Right renal pelvis (tissue), 4 donors: ENCODE data around the gene RGS3. TPM values are rescaled to one million over a fixed set of nuclear protein-coding genes. Genes with fewer than 3 reads are reported as not detected.

ENCODE experiments used
- DNase-seq, 4 donors: peaks; one replicate each; pipeline ENCODE4 v3.0.0-alpha.2; 2013; ENCODE audit warnings: low read depth in 4 of 4, low spot score in 3 of 4, missing footprints in 1 of 4
- polyA plus RNA-seq, 4 donors: library from polyadenylated mRNA; unstranded; fragments of 120-200 nt; gene quantifications; one replicate each; pipeline ENCODE4 v1.2.1, GENCODE V29; 2013; ENCODE audit not compliant: insufficient read length in 4 of 4

RGS3 gene
- polyA plus RNA-seq, 4 donors: 43.4 to 49.3 (median 45.9) TPM

DNA sequence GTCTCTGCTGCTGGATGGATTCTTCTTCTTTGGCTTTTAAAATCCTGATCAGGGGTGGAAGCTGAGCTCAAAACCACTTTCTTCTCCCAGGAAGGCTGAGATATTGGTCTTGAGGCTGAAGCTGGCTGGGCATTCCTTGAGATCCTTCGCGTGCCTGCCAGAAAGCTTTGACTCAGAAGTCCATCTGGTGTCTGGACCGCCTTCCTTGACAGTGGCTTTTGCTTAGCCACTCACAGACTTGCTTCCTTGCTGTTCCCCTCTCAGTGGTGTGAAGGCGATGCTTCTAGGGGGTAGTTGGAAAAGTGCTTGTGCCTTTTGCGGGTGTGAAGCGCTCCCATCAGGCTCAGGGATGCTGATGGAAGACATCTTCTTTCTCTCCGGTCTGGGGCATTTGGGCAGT, 45.9 kb downstream of the RGS3 start:
- DNase-seq: no peak

DNA sequence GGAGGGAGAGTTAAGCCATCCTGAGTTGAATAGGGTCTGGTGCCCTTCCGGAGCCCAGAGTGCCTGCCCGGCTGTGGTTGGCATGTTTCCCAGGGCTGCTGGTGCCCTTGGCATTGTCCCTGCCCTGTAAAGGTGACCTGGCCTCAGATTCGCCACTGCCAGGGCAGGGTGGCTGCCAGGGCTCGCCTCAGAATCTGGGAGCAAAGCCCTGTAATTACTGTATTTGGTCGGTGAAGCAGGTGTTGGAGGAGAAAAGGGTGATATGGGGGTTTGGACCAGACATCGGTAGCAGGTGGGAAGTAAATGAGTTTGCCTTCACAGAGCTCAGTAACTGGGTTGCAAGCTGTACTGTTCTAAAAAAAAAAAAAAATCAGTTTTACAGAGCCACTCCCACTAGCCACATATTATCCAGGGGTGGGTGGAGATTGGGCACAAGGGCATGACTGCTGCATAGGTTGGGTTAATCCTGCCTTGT, 47.6 kb downstream of the RGS3 start:
- DNase-seq: no peak

DNA sequence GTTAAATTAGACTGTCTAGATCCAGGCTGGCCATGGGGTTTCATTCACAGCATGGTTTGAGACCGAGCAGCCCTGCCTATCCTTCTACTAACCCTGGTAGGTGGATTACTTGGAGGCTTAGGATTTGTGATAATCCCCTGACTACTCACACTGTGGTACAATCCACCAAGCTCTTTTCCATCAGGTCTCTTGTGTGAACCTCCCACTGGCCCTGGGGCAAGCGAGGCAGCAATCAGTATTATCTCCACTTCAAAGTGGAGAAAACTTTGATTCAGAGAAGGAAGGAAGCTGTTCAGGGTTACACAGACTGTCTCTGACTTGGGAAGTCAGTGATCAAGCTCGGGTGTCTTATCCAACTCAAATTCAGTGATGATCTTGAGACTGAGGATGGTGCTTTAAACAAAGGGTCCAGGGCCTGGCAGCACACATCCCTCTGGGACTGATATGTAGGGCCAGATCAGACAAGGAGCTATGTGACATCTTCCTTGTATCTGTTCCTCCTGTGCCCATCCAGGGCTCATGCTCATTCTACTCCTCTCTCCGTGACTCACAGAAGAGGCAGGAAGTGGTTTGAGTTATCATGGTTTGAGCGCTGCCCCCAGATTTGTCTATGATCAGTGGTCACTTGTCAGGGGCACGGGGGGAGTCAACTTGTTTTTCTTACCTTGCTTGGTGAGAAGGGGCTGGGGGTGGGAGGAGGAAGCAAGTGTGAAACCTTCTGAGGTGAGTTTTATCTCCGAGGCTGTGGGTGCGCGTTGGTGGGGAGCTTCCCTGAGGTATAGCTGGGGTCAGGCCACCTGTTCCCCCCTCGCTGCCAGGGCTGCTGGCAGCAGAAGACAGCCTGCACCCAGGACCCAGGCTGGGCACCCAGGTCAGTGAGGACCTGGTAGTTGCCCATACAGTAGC, 48.6 kb downstream of the RGS3 start:
- no peak for DNase-seq

DNA sequence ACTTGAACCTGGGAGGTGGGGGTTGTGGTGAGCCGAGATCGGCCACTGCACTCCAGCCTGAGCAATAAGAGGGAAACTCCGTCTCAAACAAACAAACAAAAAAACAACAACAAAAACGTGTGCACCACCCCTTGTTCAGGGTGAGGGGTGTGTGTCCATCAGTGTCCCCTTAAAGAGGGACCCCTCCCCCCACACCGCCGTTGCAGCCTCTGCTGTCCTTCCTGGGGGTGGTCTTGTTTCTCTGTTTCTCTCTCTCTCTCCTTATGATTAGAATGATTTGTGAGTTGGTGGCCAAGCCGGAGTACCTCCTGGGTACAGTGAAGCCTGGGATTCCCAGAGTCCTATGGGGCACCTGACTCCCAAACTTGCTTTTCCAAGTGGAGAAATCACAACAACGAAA, 49.6 kb downstream of the RGS3 start:
- no peak for DNase-seq

DNA sequence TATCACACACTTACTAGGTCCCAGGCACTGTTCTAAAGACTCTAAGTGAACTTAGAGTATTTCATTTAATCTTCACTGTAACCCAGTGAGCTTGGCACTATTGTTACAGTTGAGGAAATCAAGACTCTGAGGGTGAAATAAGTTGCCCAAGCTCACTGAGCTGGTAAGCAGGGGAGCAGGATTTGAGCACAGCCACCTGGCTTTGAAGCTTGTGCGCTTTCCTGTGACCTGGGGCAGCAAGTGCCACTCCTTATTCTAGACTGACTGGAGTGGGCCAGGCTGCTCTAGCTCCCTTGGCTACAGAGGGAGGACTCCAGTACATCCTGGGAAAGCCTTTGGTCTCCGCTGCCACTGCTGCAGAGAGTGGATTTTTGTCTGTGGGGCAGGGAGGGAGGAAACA, 50.0 kb downstream of the RGS3 start:
- DNase-seq: no peak

DNA sequence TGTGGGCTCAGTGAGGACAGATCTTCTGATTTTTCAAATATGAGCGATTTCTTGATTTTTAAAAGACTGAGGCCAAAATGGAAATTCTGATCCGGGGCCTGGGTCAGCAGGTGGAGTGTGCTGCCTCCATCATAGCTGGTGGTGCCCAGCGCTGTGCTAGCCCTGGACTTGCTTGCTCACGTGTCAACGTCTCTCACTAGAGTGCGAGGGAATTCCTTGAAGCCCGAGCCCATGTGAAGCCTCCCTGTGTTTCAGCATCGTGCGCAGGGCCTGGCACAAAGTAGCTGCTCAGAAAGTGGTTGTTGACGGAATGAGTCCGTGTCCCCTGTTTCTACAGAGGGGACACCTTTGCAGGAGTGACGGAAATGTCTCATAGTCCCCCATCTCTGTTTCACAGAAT, 50.5 kb downstream of the RGS3 start:
- no peak for DNase-seq

DNA sequence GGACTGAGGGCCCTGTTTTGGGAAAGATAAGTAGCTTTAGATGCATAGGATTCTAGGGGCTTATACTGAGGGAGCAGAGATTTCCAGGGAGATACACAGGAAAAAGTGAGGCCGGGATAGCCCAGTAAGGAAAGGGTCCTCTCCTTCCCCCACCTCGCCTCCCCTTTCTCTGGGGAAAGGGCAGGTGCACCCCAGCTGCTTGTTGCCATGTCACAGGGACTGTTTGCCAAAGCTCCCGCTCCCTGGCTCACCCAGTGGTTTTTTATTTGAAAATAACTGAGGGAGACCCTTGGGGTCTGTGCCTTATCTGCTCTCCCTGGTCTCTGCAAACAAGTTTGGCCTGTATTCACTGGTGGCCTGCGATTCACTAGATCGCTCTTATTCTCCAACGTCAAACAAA, 51.2 kb downstream of the RGS3 start:
- DNase-seq: no peak

DNA sequence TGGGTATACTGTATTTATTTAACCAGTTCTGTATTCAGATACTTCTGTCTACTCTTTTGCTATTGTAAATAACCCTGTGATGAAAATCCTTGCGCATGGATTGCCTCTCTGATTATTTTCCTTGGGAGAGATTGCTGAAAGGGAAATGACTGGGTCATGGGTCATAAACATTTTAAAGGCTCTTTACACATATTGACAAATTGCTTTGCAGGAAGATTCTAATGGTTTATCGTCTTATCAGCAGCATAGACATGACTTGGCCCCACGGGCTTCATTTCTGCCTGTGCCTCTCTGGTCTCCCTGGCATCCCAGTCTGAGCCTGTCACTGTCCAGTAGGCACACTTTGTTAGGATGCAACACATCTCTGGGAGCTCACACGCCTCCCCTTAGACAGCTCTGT, 52.3 kb downstream of the RGS3 start:
- DNase-seq: no peak

DNA sequence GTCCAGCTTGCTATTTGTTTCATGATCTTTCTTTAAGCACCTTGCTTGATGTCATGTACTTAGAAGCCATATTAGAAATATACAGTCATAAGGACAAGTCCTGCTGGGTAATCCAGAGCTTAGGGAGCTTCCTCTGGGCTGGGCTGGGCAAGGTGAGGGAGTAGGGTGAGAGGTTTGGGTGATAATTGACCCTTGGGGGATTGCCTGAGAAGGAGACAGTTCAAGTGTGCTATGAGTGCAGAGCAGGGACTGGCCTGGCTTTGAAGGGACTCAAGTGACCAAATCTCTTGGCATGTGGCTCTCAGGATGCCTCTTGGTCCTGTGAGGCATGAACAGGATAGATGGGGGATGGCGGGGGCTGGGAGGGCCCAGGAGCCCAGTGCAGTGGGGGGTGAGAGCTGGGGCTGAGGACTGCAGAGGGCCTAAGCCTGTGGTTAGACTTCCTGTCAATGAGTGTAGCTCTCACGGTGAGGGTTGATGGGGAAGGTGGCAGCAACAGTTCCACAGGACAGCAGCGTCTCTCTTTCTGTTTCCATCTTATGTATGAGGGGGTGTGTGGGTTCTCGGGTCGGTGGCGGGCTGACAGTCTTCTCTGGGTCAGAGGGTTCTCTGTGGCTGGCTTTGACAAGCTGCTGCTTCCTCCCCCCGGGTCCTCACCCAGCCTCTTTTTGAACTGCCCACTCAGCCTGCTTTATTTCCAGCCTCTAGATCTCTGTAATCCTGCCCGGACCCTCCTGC, 53.5 kb downstream of the RGS3 start:
- no peak for DNase-seq

DNA sequence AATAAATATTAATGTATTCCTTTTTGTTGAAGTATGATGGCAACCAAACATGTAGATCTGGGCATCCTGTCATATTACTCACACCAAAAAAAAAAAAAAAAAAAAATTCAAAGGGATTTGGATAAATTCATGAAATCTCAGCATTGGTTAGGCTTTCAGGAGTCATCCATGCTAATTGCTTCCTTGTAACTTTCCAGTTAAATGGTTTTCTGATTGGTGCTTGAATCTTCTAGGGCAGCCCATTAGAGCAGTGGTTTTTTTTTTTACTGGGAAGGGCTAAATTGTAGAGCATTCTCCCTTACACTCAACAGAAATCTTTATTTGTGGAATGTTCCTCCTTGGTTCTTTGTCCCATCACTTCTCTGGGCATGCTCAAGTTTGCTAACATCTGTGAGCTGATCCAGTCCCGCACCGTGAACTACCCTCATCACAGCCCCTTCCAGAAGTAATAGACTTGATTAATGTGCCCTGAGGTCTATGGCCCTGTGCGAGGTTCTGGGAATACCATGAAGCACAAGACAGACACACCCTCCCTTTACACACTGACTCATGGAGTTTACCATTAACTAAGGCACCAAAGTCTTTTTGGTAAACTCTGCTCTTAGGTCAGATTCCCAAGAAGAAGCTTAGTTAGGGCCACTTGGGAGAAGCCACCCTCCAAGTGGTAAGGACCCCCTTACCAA, 56.0 kb downstream of the RGS3 start:
- DNase-seq: no peak

DNA sequence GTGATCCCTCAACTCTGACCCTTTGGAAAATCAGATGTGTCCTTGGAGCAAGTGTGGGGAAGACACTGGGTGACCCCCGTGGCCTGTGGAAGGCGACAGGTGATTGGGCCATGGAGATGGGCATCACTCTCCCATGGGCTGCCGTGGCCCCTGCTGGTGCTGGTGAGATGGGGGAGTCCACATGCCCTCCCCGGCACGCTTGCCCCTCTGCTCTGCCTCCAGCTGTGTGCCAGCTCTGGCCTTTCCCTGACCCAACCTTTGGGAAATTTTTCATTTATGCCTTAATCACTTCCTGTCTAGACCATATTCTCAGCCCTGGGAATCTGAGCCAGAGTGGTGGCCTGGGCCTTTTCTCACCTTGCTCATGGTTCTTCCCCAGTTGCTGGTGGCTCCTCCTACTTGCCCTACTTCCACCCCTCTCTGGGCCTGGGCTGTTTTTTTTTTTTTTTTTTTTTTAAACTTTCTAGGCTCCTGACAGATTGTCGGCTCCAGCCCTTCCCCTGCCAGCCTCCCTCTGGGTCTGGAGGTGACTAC, 56.6 kb downstream of the RGS3 start:
- no peak for DNase-seq

DNA sequence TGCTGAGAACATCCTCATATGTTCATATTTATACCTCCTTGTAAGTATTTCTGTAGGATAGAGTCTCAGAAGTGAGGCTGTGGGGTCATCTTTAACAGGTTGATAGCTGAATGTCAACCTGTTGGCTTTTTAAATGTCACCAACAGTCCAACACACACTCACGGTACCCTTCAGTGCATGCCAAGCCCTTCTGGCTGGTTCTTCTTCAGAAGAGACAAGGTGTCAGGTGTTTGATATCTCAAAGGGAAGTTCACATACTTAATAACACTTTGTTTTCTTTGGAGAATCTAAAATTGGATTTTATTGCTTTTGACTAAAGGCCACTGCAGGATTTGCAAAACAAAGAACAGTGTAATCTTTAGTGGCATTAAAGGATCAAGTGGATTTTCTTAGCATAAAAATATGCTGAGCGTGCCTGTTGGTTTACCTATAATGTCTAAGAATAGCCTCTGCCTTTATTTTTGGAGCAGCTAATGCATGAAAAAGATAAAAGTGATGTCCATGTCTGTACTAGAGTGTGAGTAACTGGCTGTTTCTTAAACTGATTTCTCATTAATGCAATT, 58.2 kb downstream of the RGS3 start:
- no peak for DNase-seq

DNA sequence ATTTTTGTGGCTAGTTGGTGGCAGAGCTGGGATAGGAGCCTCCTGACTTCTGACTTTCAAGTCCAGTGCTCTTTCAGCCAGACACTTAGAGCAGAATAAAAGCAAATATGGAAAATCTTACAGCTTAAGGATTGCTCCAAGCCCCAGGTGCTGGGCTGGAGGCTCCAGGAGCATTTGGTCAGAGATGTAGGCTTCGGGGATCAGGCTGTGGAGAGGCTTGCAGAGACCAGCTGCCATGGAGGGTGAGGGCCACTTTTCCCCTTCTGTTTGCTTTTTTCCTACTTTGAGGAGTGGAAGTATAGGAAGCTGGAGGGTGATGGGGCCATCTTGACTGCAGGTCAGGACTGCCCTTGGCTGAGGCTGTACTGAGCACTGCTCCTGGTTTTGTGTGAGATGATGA, 58.9 kb downstream of the RGS3 start:
- DNase-seq: no peak

DNA sequence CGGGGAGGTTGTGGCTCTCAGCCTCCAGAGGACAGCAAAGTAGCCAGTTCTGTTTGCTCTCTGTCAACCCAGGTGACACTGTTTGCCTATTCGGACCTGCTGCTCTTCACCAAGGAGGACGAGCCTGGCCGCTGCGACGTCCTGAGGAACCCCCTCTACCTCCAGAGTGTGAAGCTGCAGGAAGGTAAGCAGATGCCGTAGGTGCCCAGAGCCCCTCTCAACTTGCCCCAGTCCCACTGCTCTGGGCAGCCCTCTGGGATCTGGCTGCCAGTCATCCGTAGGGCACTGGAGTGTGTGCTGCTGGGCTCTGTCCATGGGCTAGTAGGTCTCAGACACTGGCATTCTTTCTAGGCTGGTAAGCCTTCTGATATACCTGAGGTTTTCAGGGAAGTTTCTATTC, 59.3 kb downstream of the RGS3 start:
- no peak for DNase-seq

DNA sequence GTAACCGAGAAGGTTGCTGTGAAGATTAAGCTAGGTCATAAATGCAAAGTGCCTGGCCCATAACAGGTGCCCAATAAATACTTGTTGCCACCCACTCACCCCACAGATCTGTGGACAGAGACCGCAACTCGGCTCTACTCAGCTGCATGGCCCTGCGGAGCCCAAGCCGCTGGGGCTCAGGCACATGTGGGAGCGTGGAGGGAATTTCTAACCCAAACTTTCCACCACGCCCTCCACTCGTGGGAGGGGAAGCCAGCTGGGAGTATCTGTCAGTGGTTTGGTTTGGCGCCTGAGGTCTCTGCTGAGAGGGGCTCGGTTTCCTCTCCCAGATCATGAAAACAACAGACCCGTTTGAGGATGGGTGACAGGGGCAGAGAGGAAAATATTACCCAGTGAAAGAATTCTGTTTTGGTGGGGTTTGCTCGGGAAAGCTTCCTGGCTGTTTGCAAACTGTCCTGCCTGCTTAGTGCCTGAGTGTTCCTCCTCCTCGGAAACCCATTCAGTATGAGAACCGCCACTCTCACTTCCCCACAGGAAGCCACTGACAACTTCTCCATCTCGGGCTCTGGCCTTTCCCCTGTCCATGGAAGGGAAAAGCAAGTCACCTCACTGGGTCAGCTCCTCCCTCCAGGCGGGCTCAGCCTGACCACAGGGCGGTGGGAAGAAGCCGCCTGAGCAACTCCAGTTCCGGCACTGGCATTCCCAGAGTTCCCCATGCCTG, 60.1 kb downstream of the RGS3 start:
- DNase-seq: no peak

DNA sequence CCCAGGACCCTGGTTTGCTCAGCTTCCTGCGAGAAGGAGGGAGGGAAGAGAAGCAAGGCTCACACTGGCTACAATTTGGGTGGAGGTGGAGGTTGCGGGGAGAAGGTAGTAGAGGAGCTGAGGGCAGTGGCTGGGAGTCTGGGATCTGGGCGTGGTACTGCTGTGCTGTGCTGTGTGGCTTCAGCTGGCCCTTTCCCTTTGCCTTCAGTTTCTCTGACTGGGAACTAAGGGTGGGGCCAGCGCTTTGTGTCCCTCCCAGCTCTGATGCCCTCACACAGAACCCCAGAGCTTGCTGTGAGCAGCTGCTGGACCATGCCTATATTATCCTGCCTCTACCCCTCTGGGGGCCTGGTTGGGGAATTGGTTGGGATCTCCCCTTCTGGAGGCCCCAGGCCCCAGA, 60.9 kb downstream of the RGS3 start:
- no peak for DNase-seq

DNA sequence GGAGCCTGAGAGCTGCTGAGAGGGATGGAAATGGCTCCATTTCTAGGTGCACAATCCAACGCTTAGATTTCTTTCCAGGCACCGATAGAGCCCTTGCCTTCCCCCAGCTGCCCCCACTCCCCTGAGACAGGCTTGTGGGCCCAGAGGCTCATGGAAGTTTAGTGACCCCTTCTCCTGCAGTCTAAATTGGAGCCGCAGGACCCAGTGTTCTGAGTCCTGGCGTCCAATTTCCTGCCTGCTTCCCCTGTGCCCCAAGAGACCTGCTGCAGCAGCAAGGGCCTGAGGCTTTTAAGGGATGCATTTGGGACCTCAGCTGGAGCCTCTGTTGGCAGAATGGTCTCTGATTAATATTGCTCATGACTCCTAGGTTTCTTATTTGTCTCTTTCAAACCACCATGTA, 61.7 kb downstream of the RGS3 start:
- DNase-seq: no peak

DNA sequence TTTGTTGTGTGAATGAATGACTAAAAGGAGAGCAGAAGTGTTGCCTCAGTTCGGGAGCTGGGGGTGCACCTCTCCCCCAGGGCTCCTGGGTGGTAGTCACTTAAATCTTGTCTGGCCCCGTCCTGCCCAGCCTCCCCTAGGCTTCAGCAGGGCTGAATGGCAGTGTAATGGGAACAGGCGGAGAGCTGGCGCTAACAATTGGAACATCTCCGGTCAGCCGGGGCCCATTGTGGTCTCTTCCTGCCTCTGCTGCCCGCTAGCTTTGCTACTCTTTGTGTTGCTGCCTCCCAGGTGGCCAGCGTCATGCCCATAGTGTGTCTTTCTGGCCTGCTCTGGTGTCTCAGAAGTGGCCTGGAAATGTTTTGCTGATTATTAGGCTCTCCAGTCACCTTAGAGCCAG, 62.3 kb downstream of the RGS3 start:
- DNase-seq: no peak

DNA sequence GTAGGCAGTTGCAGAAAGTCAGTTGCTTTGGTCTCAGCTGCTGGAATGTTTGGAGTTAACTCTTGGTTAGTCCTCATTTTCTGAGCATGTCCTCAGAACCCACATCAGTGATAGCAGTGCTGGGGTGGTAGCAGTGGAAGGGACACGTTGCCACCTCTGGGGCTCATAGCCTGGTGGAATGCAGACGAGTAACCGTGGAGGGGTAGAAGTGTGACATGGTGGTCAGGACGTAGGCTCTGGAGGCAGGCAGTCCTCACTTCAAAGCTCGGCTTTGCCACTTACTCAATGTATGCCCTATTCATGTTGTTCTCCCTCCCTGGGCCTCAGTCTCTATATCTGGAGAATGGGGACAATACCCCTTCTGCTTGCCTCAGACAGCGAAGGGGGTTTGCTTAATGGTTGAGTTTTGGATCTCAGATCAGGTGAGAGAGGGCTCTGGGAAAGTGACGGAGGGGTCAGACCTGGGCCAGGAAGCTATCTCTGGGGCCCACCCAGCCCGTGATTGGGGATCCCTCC, 62.8 kb downstream of the RGS3 start:
- no peak for DNase-seq

DNA sequence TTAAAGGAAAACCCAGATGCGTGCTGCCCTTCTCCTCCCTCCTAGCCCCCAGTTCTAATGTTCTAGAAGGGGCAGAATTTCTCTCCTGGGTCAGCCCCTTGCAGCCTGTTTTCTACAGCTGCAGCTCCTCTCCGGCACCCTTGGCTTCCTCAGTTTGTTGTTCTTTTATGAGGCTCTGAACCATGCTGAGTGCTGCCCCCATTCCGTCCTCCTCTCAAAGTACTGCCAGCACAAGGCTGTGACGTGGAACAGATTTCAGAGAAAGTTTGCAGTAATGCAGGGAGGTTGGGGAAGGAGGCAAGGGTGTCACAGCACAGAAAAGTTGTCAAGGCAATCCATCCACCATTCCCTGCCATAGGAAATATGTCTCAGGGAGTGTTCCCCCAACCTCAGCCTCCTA, 63.3 kb downstream of the RGS3 start:
- DNase-seq: no peak
